Cardiac muscle cell (in vitro differentiated cells and primary cell): ENCODE data around the gene NRXN2. TPM values are rescaled to one million over a fixed set of nuclear protein-coding genes. Genes with fewer than 3 reads are reported as not detected.
"Not testable (repeated sequence)": the region's sequence is repeated elsewhere in the genome, so short reads cannot be mapped to it uniquely, and the experiment has no call there.

Experiments
- DNase-seq, 2 donors: peaks; one replicate each; pipeline versions ENCODE4 v3.0.0 to v3.0.0-alpha.2; 2010 to 2017; ENCODE audit warnings: low read depth in 1 of 2, low spot score in 1 of 2
- H3K27ac ChIP-seq: fragments of 200-600 bp; sonication (generic); 2 replicates; pipeline ENCODE4 v1.5.1; 2016
- H3K27me3 ChIP-seq: fragments of 200-600 bp; sonication (generic); 2 replicates; pipeline ENCODE4 v1.6.0; 2016; ENCODE audit warnings: control low read depth
- H3K36me3 ChIP-seq: fragments of 200-600 bp; sonication (generic); 2 replicates; pipeline ENCODE4 v1.5.1; 2016; ENCODE audit warnings: control low read depth
- H3K4me1 ChIP-seq: fragments of 200-600 bp; sonication (generic); 2 replicates; pipeline ENCODE4 v1.8.1; 2017; ENCODE audit warnings: low read depth, mild to moderate bottlenecking, mixed run types
- H3K4me3 ChIP-seq: fragments of 200-600 bp; sonication (generic); 2 replicates; pipeline ENCODE4 v1.5.1; 2016; ENCODE audit warnings: mild to moderate bottlenecking
- H3K9me3 ChIP-seq: fragments of 200-600 bp; sonication (generic); 2 replicates; pipeline ENCODE4 v1.5.1; 2017; ENCODE audit warnings: low read depth, mild to moderate bottlenecking, control low read depth
- CTCF ChIP-seq: IDR thresholded peaks from 2 replicates; pipeline ENCODE4 v1.5.1; 2012; ENCODE audit warnings: low read depth, mild to moderate bottlenecking, low read length
- polyA plus RNA-seq: library from polyadenylated mRNA; unstranded; fragments of >200 nt; fragmentation: Nextera tagmentation; extraction: Ambion mirVana; gene quantifications from 2 replicates; pipeline ENCODE4 v1.2.1, GENCODE V29; 2016
- total RNA-seq: library from RNA; depleted of rRNA; stranded (reverse); fragments of >200 nt; gene quantifications from 2 replicates; pipeline ENCODE4 v1.2.3, GENCODE V29; 2016

The NRXN2 gene
- total and polyA plus RNA-seq, 2 experiments from 2014 or later: 1.2 to 1.3 TPM

GRCh38 chr11:64672875-64673274 lies 50.1 kb downstream of the NRXN2 start:
- DNase-seq: no peak
- H3K9me3 ChIP-seq: no peaks in the 10 kb centered on the region
- no peaks in the 10 kb centered on the region for H3K27me3 ChIP-seq
- no peaks in the 10 kb centered on the region for H3K4me1 ChIP-seq
- no peak for TF ChIP-seq CTCF
- H3K4me3 ChIP-seq: no peak overlapping the region
- no peak overlapping the region for H3K27ac ChIP-seq
- no peaks in the 10 kb centered on the region for H3K36me3 ChIP-seq

GRCh38 chr11:64670975-64671374 lies 52.0 kb downstream of the NRXN2 start:
- no peak for TF ChIP-seq CTCF

GRCh38 chr11:64667154-64667745 lies 55.7 kb downstream of the NRXN2 start:
- Histone ChIP-seq H3K9me3 (no peaks in the 10 kb centered on the region), H3K36me3 (no peaks in the 10 kb centered on the region), H3K4me1 (no peaks in the 10 kb centered on the region), H3K4me3 (no peak overlapping the region), H3K27me3 (no peaks in the 10 kb centered on the region), H3K27ac (no peak overlapping the region)
- TF ChIP-seq CTCF: no peak
- DNase-seq: no peak

More at GRCh38 chr11:64670975-64671374, 52.0 kb downstream of the NRXN2 start:
- H3K36me3 ChIP-seq: no peaks in the 10 kb centered on the region
- no peaks in the 10 kb centered on the region for H3K9me3 ChIP-seq
- no peak overlapping the region for H3K4me3 ChIP-seq
- no peak for DNase-seq
- H3K4me1 ChIP-seq: no peaks in the 10 kb centered on the region
- H3K27me3 ChIP-seq: no peaks in the 10 kb centered on the region
- no peak overlapping the region for H3K27ac ChIP-seq

GRCh38 chr11:64665411-64665821 lies 57.6 kb downstream of the NRXN2 start:
- TF ChIP-seq CTCF: no peak
- no peak for DNase-seq
- no peaks in the 10 kb centered on the region for H3K9me3 ChIP-seq

GRCh38 chr11:64664236-64664870 lies 58.6 kb downstream of the NRXN2 start:
- H3K27ac ChIP-seq, H3K27me3 ChIP-seq, H3K36me3 ChIP-seq, H3K9me3 ChIP-seq, DNase-seq, H3K4me3 ChIP-seq, H3K4me1 ChIP-seq: not testable (repeated sequence)

More at GRCh38 chr11:64665411-64665821, 57.6 kb downstream of the NRXN2 start:
- no peak overlapping the region for H3K4me3 ChIP-seq
- no peaks in the 10 kb centered on the region for H3K4me1 ChIP-seq
- H3K36me3 ChIP-seq: no peaks in the 10 kb centered on the region
- no peak overlapping the region for H3K27ac ChIP-seq
- no peaks in the 10 kb centered on the region for H3K27me3 ChIP-seq

GRCh38 chr11:64663656-64664055 lies 59.3 kb downstream of the NRXN2 start:
- TF ChIP-seq CTCF: no peak
- Histone ChIP-seq H3K36me3 (no peaks in the 10 kb centered on the region), H3K4me3 (no peak overlapping the region), H3K9me3 (no peaks in the 10 kb centered on the region), H3K27me3 (no peaks in the 10 kb centered on the region), H3K4me1 (no peaks in the 10 kb centered on the region), H3K27ac (no peak overlapping the region)
- no peak for DNase-seq
